ENCODE measurements around the gene IER5L. TPM values are rescaled to one million over a fixed set of nuclear protein-coding genes. Genes with fewer than 3 reads are reported as not detected.

Gene IER5L
- total RNA-seq, 2 experiments from 2014 or later: 1.8 to 2.3 TPM

- Mint-ChIP-seq H3K36me3 (ENCODE audit: low read depth) (peaks cover 24% of the 10 kb centered on the region), H3K4me3 (no peak overlapping the region), H3K27me3 (no peaks in the 10 kb centered on the region), H3K27ac (no peak overlapping the region), H3K4me1 (peaks cover 6% of the 10 kb centered on the region), H3K9me3 (no peaks in the 10 kb centered on the region)
- ChIA-PET CTCF (interaction anchor here (0.5 to 3.5 kb wide), 5 partner anchors 11 to 409 kb away, joined by 3 to 18 read pairs (median 3); no protein-coding TSS in a partner anchor), POLR2A (interaction anchor here (0.5 kb wide), 1 partner anchor 498 kb away, joined by 4 read pairs; no protein-coding TSS in a partner anchor)
- DNase-seq: no peak
Measured at GRCh38 chr9:129126749-129127618, 51.1 kb downstream of the IER5L start.

Other genes starting within 250 kb of the IER5L start
- gene DOLK, start 230.7 kb downstream of the IER5L start, total RNA-seq: 1 to 10 TPM; 8.4 to 9.2 TPM
- gene NUP188, start 230.6 kb downstream of the IER5L start, total RNA-seq: 10 to 100 TPM; 87.7 to 87.8 TPM
- 100 to 1,000 TPM; 111 to 124 TPM for gene SH3GLB2, start 149.9 kb downstream of the IER5L start, total RNA-seq
- 10 to 100 TPM; 33.8 to 43.1 TPM for gene MIGA2, start 141.6 kb downstream of the IER5L start, total RNA-seq
- gene DOLPP1, start 97.2 kb downstream of the IER5L start, total RNA-seq: 10 to 100 TPM; 19.5 to 19.6 TPM
- gene CRAT, start 67.5 kb downstream of the IER5L start, total RNA-seq: 10 to 100 TPM; 20.4 to 25.2 TPM
- 100 to 1,000 TPM in 1 of 2 experiments, 10 to 100 TPM in 1; 96.4 to 111 TPM for gene PTPA, start 66.8 kb downstream of the IER5L start, total RNA-seq

Measured in activated CD4-positive, alpha-beta T cell treated with anti-CD3 and anti-CD28 coated beads, Interleukin-2, amount 10 ng/mL, durations not matched to agents 7 days and 5 days (primary cell).